H1 (cell line): ENCODE data around the gene RBM20. TPM values are rescaled to one million over a fixed set of nuclear protein-coding genes. Genes with fewer than 3 reads are reported as not detected.

Experiments used
- CTCF ChIA-PET: fragments of 300-600 bp; sonication (Branson Sonifier 250); formaldehyde crosslinking; loops from one replicate; lab custom pipeline; 2021; ENCODE audit not compliant: partially characterized antibody; lab: Charles Lee
- POLR2A ChIA-PET: fragments of 300-600 bp; sonication (Branson Sonifier 250); formaldehyde crosslinking; loops from one replicate; lab custom pipeline; 2021; ENCODE audit warnings: inconsistent platforms; ENCODE audit not compliant: partially characterized antibody; lab: Charles Lee
- DNase-seq, 2 experiments: peaks; one replicate each; pipeline versions ENCODE4 v3.0.0 to v3.0.0-alpha.2; 2010 to 2022; ENCODE audit warnings: low spot score in 2 of 2, low read depth in 1 of 2, mixed read lengths in 1 of 2
- FAIRE-seq: peaks from 2 replicates; lab custom pipeline; 2011; peaks lifted over from hg19 to GRCh38; lab: Jason Lieb, UNC
- H2AFZ ChIP-seq: 2 replicates; pipeline ENCODE4 v1.8.1; 2012; ENCODE audit warnings: low read length, inconsistent platforms
- H2AK5ac ChIP-seq: 2 replicates; pipeline ENCODE4 v1.6.1; 2013; ENCODE audit warnings: low read depth, low read length
- H2BK120ac ChIP-seq: replicated peaks from 2 replicates; pipeline ENCODE3; 2013; ENCODE audit warnings: low read depth, low read length, inconsistent platforms
- H2BK12ac ChIP-seq: 2 replicates; pipeline ENCODE4 v1.6.1; 2013; ENCODE audit warnings: low read depth, low read length
- H2BK15ac ChIP-seq: 2 replicates; pipeline ENCODE4 v1.6.1; 2013; ENCODE audit warnings: low read length
- H2BK20ac ChIP-seq: 2 replicates; pipeline ENCODE4 v1.6.1; 2013; ENCODE audit warnings: low read length
- H2BK5ac ChIP-seq: 2 replicates; pipeline ENCODE4 v1.6.1; 2013; ENCODE audit warnings: low read depth, low read length
- H3K14ac ChIP-seq: 2 replicates; pipeline ENCODE4 v1.6.1; 2013; ENCODE audit warnings: inconsistent platforms; ENCODE audit not compliant: insufficient read length
- H3K18ac ChIP-seq: 2 replicates; pipeline ENCODE4 v1.6.1; 2013; ENCODE audit warnings: low read length; ENCODE audit errors: extremely low read depth
- H3K23ac ChIP-seq: 2 replicates; pipeline ENCODE4 v1.6.1; 2013; ENCODE audit warnings: inconsistent platforms; ENCODE audit not compliant: insufficient read length
- H3K23me2 ChIP-seq: 2 replicates; pipeline ENCODE4 v1.6.1; 2013; ENCODE audit warnings: low read depth, low read length
- H3K27ac ChIP-seq: 2 replicates; pipeline ENCODE4 v1.6.1; 2011; ENCODE audit warnings: low read depth, low read length, inconsistent platforms
- H3K27me3 ChIP-seq, 4 experiments: replicated peaks in 1 of 4; 1 replicate in 1 of 4; 2 replicates in 3 of 4; pipeline versions ENCODE4 v1.6.1 to v1.8.1; 2011 to 2013; ENCODE audit warnings: low read length in 3 of 4, mild to moderate bottlenecking in 3 of 4, inconsistent platforms in 2 of 4, mixed read lengths in 2 of 4, moderate library complexity in 1 of 4; ENCODE audit not compliant: control insufficient read depth in 3 of 4, insufficient read depth in 3 of 4; ENCODE audit errors: extremely low read depth in 1 of 4
- H3K36me3 ChIP-seq, 4 experiments: 2 replicates each; pipeline versions ENCODE4 v1.6.1 to v1.8.1; 2011 to 2013; ENCODE audit warnings: mild to moderate bottlenecking in 4 of 4, low read length in 3 of 4, moderate library complexity in 2 of 4, control low read depth in 1 of 4, inconsistent platforms in 1 of 4; ENCODE audit not compliant: insufficient read depth in 4 of 4, control insufficient read depth in 2 of 4
- H3K4ac ChIP-seq: replicated peaks from 2 replicates; pipeline ENCODE3; 2013; ENCODE audit warnings: low read length, low read depth, mixed read lengths, inconsistent platforms; ENCODE audit not compliant: insufficient read length
- H3K4me1 ChIP-seq, 4 experiments: replicated peaks in 1 of 4; 1 replicate in 1 of 4; 2 replicates in 3 of 4; pipeline versions ENCODE4 v1.6.1 to v1.8.1; 2011 to 2013; ENCODE audit warnings: low read length in 3 of 4, inconsistent platforms in 2 of 4, mixed read lengths in 1 of 4; ENCODE audit not compliant: insufficient read depth in 4 of 4, control insufficient read depth in 3 of 4
- H3K4me2 ChIP-seq, 2 experiments: 2 replicates each; pipeline versions ENCODE4 v1.6.1 to v1.8.1; 2011 to 2013; ENCODE audit warnings: low read depth in 2 of 2, low read length in 2 of 2, control low read depth in 1 of 2, inconsistent platforms in 1 of 2, mild to moderate bottlenecking in 1 of 2; ENCODE audit not compliant: insufficient read depth in 1 of 2
- H3K4me3 ChIP-seq, 4 experiments: fragments of 200-600, 300-600 bp in 1 of 4; sonication (generic), shearing (Covaris generic), sonication (Bioruptor Twin) in 1 of 4; 2 replicates each; pipeline versions ENCODE4 v1.5.1 to v1.8.1; 2011 to 2016; ENCODE audit warnings: low read length in 4 of 4, low read depth in 3 of 4, control low read depth in 2 of 4, inconsistent platforms in 2 of 4, mild to moderate bottlenecking in 2 of 4, mixed read lengths in 1 of 4, moderate library complexity in 1 of 4; ENCODE audit not compliant: insufficient read depth in 2 of 4; ENCODE audit errors: extremely low read depth in 1 of 4
- H3K56ac ChIP-seq: replicated peaks from 2 replicates; pipeline ENCODE3; 2013; ENCODE audit warnings: low read depth, mild to moderate bottlenecking, mixed read lengths, low read length, inconsistent platforms; ENCODE audit not compliant: insufficient read length
- H3K79me1 ChIP-seq: 2 replicates; pipeline ENCODE4 v1.6.1; 2013; ENCODE audit warnings: low read depth, low read length, control low read depth
- H3K79me2 ChIP-seq, 2 experiments: 2 replicates each; pipeline versions ENCODE4 v1.6.1 to v1.8.1; 2012 to 2013; ENCODE audit warnings: low read length in 2 of 2, mild to moderate bottlenecking in 2 of 2, inconsistent platforms in 1 of 2; ENCODE audit not compliant: insufficient read depth in 2 of 2, control insufficient read depth in 1 of 2
- H3K9ac ChIP-seq, 4 experiments: replicated peaks in 1 of 4; 1 replicate in 1 of 4; 2 replicates in 3 of 4; pipeline versions ENCODE4 v1.6.1 to v1.8.1; 2011 to 2013; ENCODE audit warnings: low read depth in 3 of 4, low read length in 3 of 4, control low read depth in 2 of 4, mild to moderate bottlenecking in 2 of 4, moderate library complexity in 2 of 4, inconsistent platforms in 1 of 4; ENCODE audit errors: extremely low read depth in 1 of 4
- H3K9me3 ChIP-seq, 2 experiments: 2 replicates each; pipeline versions ENCODE4 v1.6.1 to v1.8.1; 2012 to 2013; ENCODE audit warnings: mild to moderate bottlenecking in 2 of 2, moderate library complexity in 2 of 2, control low read depth in 1 of 2, inconsistent platforms in 1 of 2, low read depth in 1 of 2, low read length in 1 of 2, mixed read lengths in 1 of 2; ENCODE audit not compliant: insufficient read depth in 2 of 2
- H4K20me1 ChIP-seq, 2 experiments: replicated peaks in 1 of 2; 2 replicates each; pipeline versions ENCODE3 to v1.8.1; 2011 to 2013; ENCODE audit warnings: inconsistent platforms in 2 of 2, low read length in 2 of 2, mild to moderate bottlenecking in 1 of 2; ENCODE audit not compliant: insufficient read depth in 2 of 2, control insufficient read depth in 1 of 2
- H4K5ac ChIP-seq: 2 replicates; pipeline ENCODE4 v1.6.1; 2013; ENCODE audit warnings: low read length, low read depth, mixed read lengths, inconsistent platforms; ENCODE audit not compliant: insufficient read length
- H4K8ac ChIP-seq: 2 replicates; pipeline ENCODE4 v1.8.0; 2013; ENCODE audit warnings: mild to moderate bottlenecking, moderate library complexity, low read length, inconsistent platforms; ENCODE audit not compliant: insufficient read depth; ENCODE audit errors: extremely low read depth
- H4K91ac ChIP-seq: replicated peaks from 2 replicates; pipeline ENCODE3; 2013; ENCODE audit warnings: low read length, mixed read lengths, inconsistent platforms; ENCODE audit not compliant: insufficient read length
- BCL11A ChIP-seq, 2 experiments: IDR thresholded peaks; one replicate each; pipeline ENCODE4 v1.6.1; 2011; ENCODE audit warnings: low read depth in 2 of 2, low read length in 2 of 2, mild to moderate bottlenecking in 2 of 2
- CBX5 ChIP-seq: fragments of 300-800, 300-1000 bp; sonication (generic); IDR thresholded peaks from 2 replicates; pipeline ENCODE4 v1.7.1; 2016; ENCODE audit warnings: antibody characterized with exemption, low read length, low read depth
- JUN ChIP-seq: IDR thresholded peaks from 2 replicates; pipeline ENCODE4 v1.6.1; 2011; ENCODE audit warnings: low read depth, mild to moderate bottlenecking, improper control_type of control experiment, low read length
- NANOG ChIP-seq: IDR thresholded peaks from 2 replicates; pipeline ENCODE4 v1.6.1; 2011; ENCODE audit warnings: low read length, low read depth, mild to moderate bottlenecking, inconsistent platforms; ENCODE audit not compliant: insufficient read depth, poor library complexity, severe bottlenecking
- RAD21 ChIP-seq, 2 experiments: IDR thresholded peaks in 1 of 2; conservative IDR thresholded peaks in 1 of 2; 2 replicates each; pipeline ENCODE4 v1.6.1; 2011; ENCODE audit warnings: low read depth in 2 of 2, low read length in 2 of 2, improper control_type of control experiment in 1 of 2, inconsistent platforms in 1 of 2, mild to moderate bottlenecking in 1 of 2, moderate library complexity in 1 of 2
- SAP30 ChIP-seq: fragments of 300-600 bp; sonication (generic); IDR thresholded peaks from 2 replicates; pipeline ENCODE4 v1.7.1; 2012; ENCODE audit warnings: low read length, moderate library complexity, mild to moderate bottlenecking, inconsistent platforms; ENCODE audit not compliant: insufficient read depth, insufficient replicate concordance
- SP2 ChIP-seq: IDR thresholded peaks from 2 replicates; pipeline ENCODE4 v1.6.1; 2012; ENCODE audit warnings: mild to moderate bottlenecking, low read length, inconsistent platforms
- SRF ChIP-seq: IDR thresholded peaks from 2 replicates; pipeline ENCODE4 v1.6.1; 2011; ENCODE audit warnings: mild to moderate bottlenecking, low read depth, low read length, moderate library complexity
- TCF12 ChIP-seq: IDR thresholded peaks from 2 replicates; pipeline ENCODE4 v1.6.1; 2011; ENCODE audit warnings: low read depth, mild to moderate bottlenecking, low read length
- WGBS, 2 experiments: shearing (Covaris generic) in 1 of 2; methylation state at CpG; one replicate each; pipeline versions ENCODE4 v1.1.6 to v1.1.7; 2013 to 2015; ENCODE audit warnings: low lambda C conversion rate in 2 of 2, mixed read lengths in 2 of 2, inconsistent platforms in 1 of 2, low coverage in 1 of 2, missing lambda C conversion rate in 1 of 2; ENCODE audit not compliant: insufficient replicate concordance in 2 of 2, insufficient coverage in 1 of 2, insufficient read length in 1 of 2; ENCODE audit errors: extremely low coverage in 1 of 2, missing lambda C conversion rate in 1 of 2; 5-methylcytosine and 5-hydroxymethylcytosine counted together
- polyA plus RNA-seq, 7 experiments: library from polyadenylated mRNA; depleted of rRNA in 3 of 7; stranded (reverse) in 5 of 7; unstranded in 2 of 7; fragments of >200 nt in 5 of 7; fragments of 200-250 nt in 2 of 7; gene quantifications; 1 replicate in 5 of 7; 2 replicates in 1 of 7; 4 replicates in 1 of 7; pipeline versions ENCODE4 v1.2.1 to v1.2.3, GENCODE V29; 2011 to 2013; ENCODE audit warnings: missing spikeins in 2 of 7, mixed read lengths in 2 of 7
- total RNA-seq: library from RNA; stranded (reverse); fragmentation: NEBNext Ultra II Directional; extraction: Animal tissue kit (Norgen Biotek cat#: 25700); gene quantifications from 2 replicates; pipeline ENCODE4 v1.2.1, GENCODE V29; 2021
- TF ChIP-seq, protein P1 (sequence below): IDR thresholded peaks from 2 replicates; pipeline ENCODE4 v1.6.1; 2011; ENCODE audit warnings: low read depth, mild to moderate bottlenecking, low read length; ENCODE audit not compliant: insufficient read depth

The RBM20 gene
- total and polyA plus RNA-seq, 2 of the 8 experiments (the other 6 are each of a cell fraction or from before 2014, with no cell fraction given) = 0.05 to 0.63 TPM

DNA sequence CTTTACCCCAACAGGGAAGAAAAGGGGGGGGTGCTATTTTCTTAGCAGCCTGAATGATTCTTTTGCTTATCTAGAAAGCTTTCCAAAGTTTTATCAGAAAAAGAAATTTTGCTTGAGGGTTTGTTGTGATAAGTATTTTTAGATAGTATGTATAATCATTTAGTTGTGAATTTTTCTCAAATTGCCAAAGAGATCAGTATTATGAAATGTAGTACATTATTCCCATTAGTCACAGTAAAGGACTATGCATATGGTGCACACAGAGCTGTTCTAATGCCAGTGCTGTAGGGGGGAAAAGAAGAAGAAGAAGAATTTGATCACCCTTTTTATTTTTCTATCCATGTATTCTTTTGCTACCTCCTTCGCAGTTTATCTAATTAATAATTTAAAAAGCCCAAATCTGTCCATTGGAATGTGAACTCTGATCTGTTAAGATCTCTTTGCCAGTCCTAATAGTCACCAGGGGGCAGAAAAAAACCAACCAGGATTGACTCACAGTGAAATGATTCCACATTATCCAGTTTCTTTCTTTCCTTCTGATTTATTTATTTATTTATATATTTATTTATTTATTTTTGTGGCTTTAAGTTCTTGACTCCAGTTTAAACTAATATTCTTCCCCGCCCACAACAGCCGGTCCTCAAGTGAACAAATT lies 4.7 kb downstream of the RBM20 start:
- H4K5ac ChIP-seq = no peak overlapping the region
- H2BK20ac ChIP-seq = no peak overlapping the region
- WGBS, 2 experiments = 85% methylated on average over 3 of the region's 3 CpGs; no CpG with 5 or more reads in 1 of the 2 experiments
- H3K14ac ChIP-seq = no peak overlapping the region
- no peaks in the 10 kb centered on the region; a peak in 1 of 8 replicates for H3K36me3 ChIP-seq
- POLR2A ChIA-PET = interaction anchor here (1.0 kb wide), 1 partner anchor 40 kb away, joined by 3 read pairs; no protein-coding TSS in a partner anchor
- no peak overlapping the region for H3K4me2 ChIP-seq
- H3K27me3 ChIP-seq = peaks cover 11 to 26% (median 20%) of the 10 kb centered on the region in 4 experiments
- no peaks in the 10 kb centered on the region for H3K79me2 ChIP-seq
- no peaks in the 10 kb centered on the region for H4K20me1 ChIP-seq
- no peak overlapping the region for H3K23ac ChIP-seq
- CTCF ChIA-PET = interaction anchor here (0.8 to 1.7 kb wide), 8 partner anchors 11 to 277 kb away, joined by 3 to 6 read pairs (median 4); no protein-coding TSS in a partner anchor
- peaks cover 5% of the 10 kb centered on the region for H3K23me2 ChIP-seq
- peaks cover 0 to 14% (median 4%) of the 10 kb centered on the region in 4 experiments; a peak in 2 of 7 replicates for H3K4me1 ChIP-seq
- H2AK5ac ChIP-seq = no peak overlapping the region
- H2BK15ac ChIP-seq = no peak overlapping the region
- FAIRE-seq (no peak), DNase-seq (no peak)
- H2BK5ac ChIP-seq = no peak overlapping the region
- no peak overlapping the region for H3K56ac ChIP-seq
- H4K8ac ChIP-seq = no peak overlapping the region
- no peak overlapping the region for H3K4me3 ChIP-seq
- no peak overlapping the region for H2AFZ ChIP-seq
- H3K79me1 ChIP-seq = no peaks in the 10 kb centered on the region
- H2BK120ac ChIP-seq = no peak overlapping the region
- H2BK12ac ChIP-seq = no peak overlapping the region
- no peaks in the 10 kb centered on the region for H3K9me3 ChIP-seq
- H3K9ac ChIP-seq = no peak overlapping the region
- H3K18ac ChIP-seq = no peak overlapping the region
- no peak overlapping the region for H3K4ac ChIP-seq
- H4K91ac ChIP-seq = no peak overlapping the region
- H3K27ac ChIP-seq = no peak overlapping the region
- no peak for TF ChIP-seq SAP30
- no peak for TF ChIP-seq CBX5
- no peak for TF ChIP-seq SRF
- no peak for TF ChIP-seq TCF12
- TF ChIP-seq JUN = no peak
- no peak for TF ChIP-seq BCL11A (IDR thresholded peaks at IDR 0.05; ENCODE audit: low read depth in 2 of 2, low read length in 2 of 2)
- no peak for TF ChIP-seq SP2
- no peak for TF ChIP-seq RAD21 (IDR thresholded peaks at IDR 0.05 in 1 of 2, conservative IDR thresholded peaks at IDR 0.05 in 1 of 2; ENCODE audit: low read depth in 2 of 2, low read length in 2 of 2)
- TF ChIP-seq, protein P1, sequence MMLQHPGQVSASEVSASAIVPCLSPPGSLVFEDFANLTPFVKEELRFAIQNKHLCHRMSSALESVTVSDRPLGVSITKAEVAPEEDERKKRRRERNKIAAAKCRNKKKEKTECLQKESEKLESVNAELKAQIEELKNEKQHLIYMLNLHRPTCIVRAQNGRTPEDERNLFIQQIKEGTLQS = no peak
- no peak for TF ChIP-seq NANOG
